NT2/D1 (cell line): Measurements from ENCODE around the gene ZNF70.

ENCODE experiments used
- DNase-seq: peaks from one replicate; pipeline ENCODE4 v3.0.0-alpha.2; 2011; ENCODE audit warnings: low read depth, low spot score
- H3K27me3 ChIP-seq: 2 replicates; pipeline ENCODE4 v1.6.0; 2011; ENCODE audit warnings: mild to moderate bottlenecking; ENCODE audit not compliant: insufficient read length, insufficient read depth
- H3K36me3 ChIP-seq: 2 replicates; pipeline ENCODE4 v1.6.1; 2011; ENCODE audit warnings: mild to moderate bottlenecking, low read length, mixed read lengths; ENCODE audit not compliant: insufficient read depth, insufficient read length
- H3K4me1 ChIP-seq: 2 replicates; pipeline ENCODE4 v1.5.1; 2011; ENCODE audit not compliant: insufficient read depth, insufficient read length
- H3K4me3 ChIP-seq: 2 replicates; pipeline ENCODE4 v1.5.1; 2011; ENCODE audit warnings: low read depth; ENCODE audit not compliant: insufficient read length
- H3K9ac ChIP-seq: 2 replicates; pipeline ENCODE4 v1.6.0; 2011; ENCODE audit warnings: low read depth; ENCODE audit not compliant: insufficient read length
- H3K9me3 ChIP-seq: 2 replicates; pipeline ENCODE4 v1.5.1; 2011; ENCODE audit warnings: mild to moderate bottlenecking, low read length; ENCODE audit not compliant: insufficient read depth
- SUZ12 ChIP-seq: IDR thresholded peaks from 2 replicates; pipeline ENCODE4 v1.6.1; 2011; ENCODE audit not compliant: insufficient read length, insufficient read depth; ENCODE audit errors: extremely low read depth
- YY1 ChIP-seq: IDR thresholded peaks from 2 replicates; pipeline ENCODE4 v1.6.1; 2011; ENCODE audit not compliant: insufficient read length, insufficient read depth
- ZNF274 ChIP-seq: IDR thresholded peaks from 2 replicates; pipeline ENCODE4 v1.6.1; 2011; ENCODE audit warnings: mild to moderate bottlenecking, low read depth, low read length

The ZNF70 gene

DNA sequence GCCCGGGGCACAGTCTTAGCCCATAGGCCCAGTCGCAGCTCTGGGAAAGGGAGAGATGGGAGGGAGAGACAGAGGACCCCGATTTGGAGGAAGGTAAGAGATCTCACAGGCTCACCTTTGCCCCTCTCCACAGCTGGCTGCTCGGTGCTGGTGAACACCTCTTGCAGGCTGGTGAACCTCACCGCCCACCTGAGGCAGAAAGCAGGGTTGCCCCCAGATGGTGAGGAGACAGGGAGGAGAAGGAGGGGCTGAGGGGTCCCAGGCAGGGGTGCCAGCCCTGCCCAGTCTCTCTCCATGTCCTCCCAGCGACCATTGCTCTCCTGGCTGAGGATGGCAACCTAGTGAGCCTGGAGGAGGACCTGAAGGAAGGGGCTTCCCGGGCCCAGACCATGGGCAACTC, 13.0 kb upstream of the ZNF70 start:
- no peak overlapping the region for H3K4me3 ChIP-seq
- H3K36me3 ChIP-seq = peaks cover 20% of the 10 kb centered on the region
- TF ChIP-seq YY1 (no peak), ZNF274 (no peak), SUZ12 (no peak)
- no peak for DNase-seq
- no peak overlapping the region for H3K9ac ChIP-seq
- H3K27me3 ChIP-seq = peaks cover under 1% of the 10 kb centered on the region
- peaks cover 9% of the 10 kb centered on the region for H3K4me1 ChIP-seq
- no peaks in the 10 kb centered on the region for H3K9me3 ChIP-seq

DNA sequence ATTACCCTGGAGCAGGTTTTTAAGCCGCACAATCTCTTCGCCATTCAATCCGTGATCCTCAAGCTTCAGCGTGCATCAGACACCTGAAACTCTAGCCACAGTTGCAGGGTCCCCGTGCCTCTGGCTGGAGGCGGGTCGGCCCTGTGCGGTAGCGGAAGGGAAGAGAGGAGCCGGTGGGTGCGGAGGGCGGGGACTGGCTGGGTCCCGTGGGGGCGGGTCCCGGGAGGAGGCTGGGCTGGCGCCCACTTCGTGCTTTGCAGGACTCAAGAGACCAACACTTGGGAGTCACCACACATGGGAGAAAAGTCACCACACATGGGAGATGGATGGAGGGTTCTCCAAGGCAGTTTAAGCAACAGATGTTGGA, 12.7 kb upstream of the ZNF70 start:
- no peak overlapping the region for H3K9ac ChIP-seq

DNA sequence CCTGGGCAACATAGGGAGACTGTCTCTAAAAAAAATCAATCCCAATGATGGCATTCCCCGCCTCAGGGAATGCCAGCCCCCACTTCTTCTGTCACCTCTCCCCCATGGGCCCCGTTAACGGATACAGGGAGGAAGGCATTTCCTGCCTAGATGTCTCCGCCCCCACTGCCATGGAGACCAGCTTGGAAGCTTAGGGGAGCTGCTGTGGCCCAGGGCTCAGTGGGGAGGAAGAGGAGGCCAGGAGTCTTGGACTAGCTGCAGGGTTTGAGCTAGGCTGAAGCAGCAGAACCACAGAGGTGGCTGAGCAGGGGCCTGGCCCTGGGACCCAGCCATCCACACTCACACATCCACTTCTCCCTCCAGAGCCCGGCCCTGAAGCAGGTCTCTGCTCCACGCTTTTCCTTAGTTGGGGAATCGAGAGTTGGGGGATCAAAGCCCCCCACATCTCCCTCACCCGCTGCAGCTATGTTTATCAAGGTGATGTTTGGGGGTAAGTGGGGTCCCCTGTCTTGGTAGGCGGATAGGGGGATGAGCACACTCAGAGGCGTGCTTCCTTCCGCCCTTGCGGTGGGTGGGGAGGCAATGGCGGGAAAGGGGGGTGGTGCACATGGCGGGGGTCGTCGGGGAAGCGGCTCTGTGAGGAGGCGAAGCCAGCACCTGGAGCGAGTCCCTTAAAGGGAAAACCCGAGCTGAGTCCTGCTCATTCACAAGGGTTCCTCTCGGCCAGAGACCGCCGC, 12.1 kb upstream of the ZNF70 start, which contains the start of gene C22orf15:
Gene C22orf15, plus strand, starts transcription at position 149 of the 737 bp plus-strand sequence. Its CDS starts 317 bp downstream, at position 466.
- no peak for DNase-seq
- Histone ChIP-seq H3K27me3 (no peaks in the 10 kb centered on the region), H3K36me3 (peaks cover 20% of the 10 kb centered on the region), H3K9ac (no peak within 1 kb of the TSS), H3K9me3 (no peaks in the 10 kb centered on the region), H3K4me3 (no peak within 1 kb of the TSS), H3K4me1 (peaks cover 9% of the 10 kb centered on the region)
- TF ChIP-seq ZNF274 (no peak), SUZ12 (no peak), YY1 (no peak)

More for the DNA sequence above, 12.7 kb upstream of the ZNF70 start:
- TF ChIP-seq SUZ12 = no peak
- no peak for DNase-seq
- no peaks in the 10 kb centered on the region for H3K27me3 ChIP-seq
- H3K36me3 ChIP-seq = peaks cover 20% of the 10 kb centered on the region
- H3K4me3 ChIP-seq = no peak overlapping the region
- peaks cover 9% of the 10 kb centered on the region for H3K4me1 ChIP-seq
- no peaks in the 10 kb centered on the region for H3K9me3 ChIP-seq

DNA sequence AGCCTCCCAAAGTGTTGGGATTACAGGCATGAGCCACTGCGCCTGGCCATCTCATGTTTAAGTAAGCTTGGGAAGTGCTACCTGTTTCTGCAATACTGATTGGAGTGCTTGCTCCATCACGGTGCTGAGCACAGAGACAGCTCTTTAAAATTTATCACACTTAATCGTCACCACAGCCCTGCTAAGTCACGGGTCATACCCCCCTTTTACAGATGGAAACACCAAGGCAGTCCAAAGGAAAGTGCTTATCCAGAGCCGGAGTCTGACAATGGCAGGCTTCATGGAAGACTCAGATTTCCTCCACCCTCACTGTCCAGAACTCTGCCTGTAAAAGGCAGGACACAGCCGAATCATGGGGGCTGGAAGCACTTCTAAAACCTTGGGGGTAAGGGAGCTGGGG, 9.1 kb upstream of the ZNF70 start:
- TF ChIP-seq YY1 = no peak
- no peak for TF ChIP-seq ZNF274
- no peak for TF ChIP-seq SUZ12
- Histone ChIP-seq H3K9me3 (no peaks in the 10 kb centered on the region), H3K4me1 (peaks cover 9% of the 10 kb centered on the region), H3K36me3 (peaks cover 13% of the 10 kb centered on the region), H3K9ac (no peak overlapping the region), H3K4me3 (no peak overlapping the region), H3K27me3 (no peaks in the 10 kb centered on the region)
- no peak for DNase-seq

DNA sequence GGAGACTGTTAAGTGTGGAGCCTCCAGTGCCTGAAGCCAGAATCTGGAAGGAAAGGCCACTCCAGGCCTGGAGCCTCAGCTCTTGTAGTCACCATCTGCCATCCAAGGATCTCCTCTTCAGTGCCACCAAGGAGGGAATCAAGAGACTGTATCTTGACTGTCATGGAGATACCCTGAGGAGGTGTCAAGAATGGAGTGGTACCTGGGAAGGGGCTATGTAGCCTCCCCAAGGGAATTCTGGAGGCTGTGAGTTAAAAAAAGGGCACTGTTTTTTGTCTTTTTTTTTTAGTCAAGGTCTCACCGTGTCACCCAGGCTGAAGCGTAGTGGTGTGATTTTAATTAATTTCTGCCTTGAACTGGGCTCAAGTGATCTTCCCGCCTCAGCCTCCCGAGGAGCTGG, 8.7 kb upstream of the ZNF70 start:
- H3K4me3 ChIP-seq = no peak overlapping the region
- no peaks in the 10 kb centered on the region for H3K27me3 ChIP-seq
- no peak overlapping the region for H3K9ac ChIP-seq
- DNase-seq = no peak
- TF ChIP-seq YY1 (no peak), SUZ12 (no peak), ZNF274 (no peak)
- peaks cover 8% of the 10 kb centered on the region for H3K36me3 ChIP-seq
- H3K9me3 ChIP-seq = no peaks in the 10 kb centered on the region
- H3K4me1 ChIP-seq = peaks cover 7% of the 10 kb centered on the region

DNA sequence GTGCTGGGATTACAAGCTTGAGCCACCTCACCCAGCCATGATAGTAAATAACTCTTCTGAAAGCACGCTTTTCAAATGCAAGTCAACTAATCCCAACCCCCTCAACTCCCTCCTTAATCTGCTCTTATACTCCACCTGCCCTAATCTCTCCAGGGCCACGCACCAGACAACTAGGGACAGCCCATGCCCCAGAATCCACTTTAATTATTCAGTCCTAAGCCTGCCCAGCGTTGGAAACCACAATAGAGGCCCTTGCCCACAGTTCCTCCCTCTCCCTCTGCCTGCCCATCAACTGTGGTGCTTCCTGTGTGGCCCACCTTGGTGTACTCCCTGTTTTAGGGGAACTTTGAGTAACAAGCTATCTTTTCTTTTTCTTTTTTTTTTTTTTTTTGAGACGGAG, 6.0 kb upstream of the ZNF70 start:
- H3K27me3 ChIP-seq = no peaks in the 10 kb centered on the region
- no peaks in the 10 kb centered on the region for H3K36me3 ChIP-seq
- H3K9me3 ChIP-seq = no peaks in the 10 kb centered on the region
- peaks cover 7% of the 10 kb centered on the region for H3K4me1 ChIP-seq
- no peak for TF ChIP-seq SUZ12
- no peak for TF ChIP-seq ZNF274
- no peak for TF ChIP-seq YY1
- no peak overlapping the region for H3K9ac ChIP-seq
- H3K4me3 ChIP-seq = no peak overlapping the region
- DNase-seq = no peak

DNA sequence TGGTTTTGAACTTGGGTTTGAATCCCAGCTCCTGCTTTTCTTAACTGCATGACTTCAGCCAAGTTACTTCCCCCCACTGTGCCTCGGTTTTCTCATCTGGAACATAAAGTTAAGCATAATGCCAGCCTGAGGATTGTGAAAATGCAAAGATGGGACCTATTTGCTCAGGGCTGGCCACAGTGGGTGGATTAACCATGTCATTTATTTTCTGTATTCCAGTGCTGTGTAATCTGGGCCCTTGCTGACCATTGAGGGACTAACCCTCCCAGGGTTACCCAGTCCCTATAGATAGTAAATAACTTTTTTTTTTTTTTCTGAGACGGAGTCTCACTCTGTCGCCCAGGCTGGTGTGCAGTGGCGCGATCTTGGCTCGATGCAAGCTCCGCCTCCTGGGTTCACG, 4.8 kb upstream of the ZNF70 start:
- TF ChIP-seq SUZ12 = no peak
- TF ChIP-seq YY1 = no peak
- no peak for TF ChIP-seq ZNF274
- peaks cover 7% of the 10 kb centered on the region for H3K4me1 ChIP-seq
- H3K9ac ChIP-seq = no peak overlapping the region
- H3K27me3 ChIP-seq = no peaks in the 10 kb centered on the region
- no peak overlapping the region for H3K4me3 ChIP-seq
- no peaks in the 10 kb centered on the region for H3K9me3 ChIP-seq
- H3K36me3 ChIP-seq = no peaks in the 10 kb centered on the region
- no peak for DNase-seq
